NCI-H187 (cell line): Measurements from ENCODE around the gene VIL1.

Experiments
- DNase-seq, 2 experiments: peaks; one replicate each; lab custom pipeline; 2025; lab: John Stamatoyannopoulos, UW

Gene VIL1

GRCh38 chr2:218438596-218438995 lies 19.7 kb downstream of the VIL1 start:
- DNase-seq, result no peak

DNA sequence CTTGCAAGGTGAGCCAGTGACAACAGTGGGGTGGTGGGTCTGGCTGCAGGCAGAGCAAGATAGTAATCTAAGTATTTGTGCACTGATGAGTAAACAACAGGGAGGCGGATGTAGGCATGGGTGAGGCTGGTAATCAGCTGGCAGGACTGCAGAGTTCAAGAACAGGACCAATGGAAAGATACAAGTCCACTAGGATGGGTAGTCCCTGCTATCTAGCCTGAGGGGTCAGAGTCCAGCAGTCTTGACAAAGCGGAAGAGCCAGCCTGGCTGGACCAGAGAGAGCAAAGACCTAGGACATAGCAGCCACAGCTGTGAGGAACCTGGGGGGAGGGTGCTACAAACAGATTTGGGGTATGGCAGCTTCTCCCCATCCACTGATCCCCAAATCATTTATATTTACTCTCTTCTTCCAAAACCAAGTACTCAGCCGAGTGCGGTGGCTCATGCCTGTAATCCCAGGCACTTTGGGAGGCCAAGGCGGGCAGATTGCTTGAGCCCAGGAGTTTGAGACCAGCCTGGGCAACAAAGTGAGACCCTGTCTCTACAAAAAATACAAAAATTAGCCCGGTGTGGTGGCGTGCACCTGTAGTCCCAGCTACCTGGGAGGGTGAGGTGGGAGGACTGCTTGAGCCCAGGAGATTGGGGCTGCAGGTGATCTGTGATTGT lies 25.9 kb downstream of the VIL1 start:
- DNase-seq, result no peak

- no peak for DNase-seq
These were observed 26.7 kb downstream of the VIL1 start for GRCh38 chr2:218445602-218446001.

DNA sequence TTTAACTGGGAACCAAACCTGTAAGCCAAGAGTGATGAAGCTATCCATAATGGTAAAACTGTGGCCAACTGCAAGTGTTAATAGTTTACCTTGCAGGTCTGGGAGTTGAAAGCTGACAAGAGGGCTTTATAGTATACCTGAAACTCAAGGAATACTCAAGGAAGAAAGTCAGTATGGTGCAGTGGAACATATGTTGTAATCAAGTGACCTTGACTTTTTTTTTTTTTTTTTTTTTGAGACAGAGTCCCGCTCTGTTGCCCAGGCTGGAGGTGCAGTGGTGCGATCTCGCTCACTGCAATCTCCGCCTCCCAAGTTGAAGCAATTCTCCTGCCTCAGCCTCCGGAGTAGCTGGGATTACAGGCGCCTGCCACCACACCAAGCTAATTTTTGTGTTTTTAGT lies 27.6 kb downstream of the VIL1 start:
- DNase-seq, result no peak

- no peak for DNase-seq
These were observed 28.1 kb downstream of the VIL1 start for GRCh38 chr2:218447072-218447471.

DNA sequence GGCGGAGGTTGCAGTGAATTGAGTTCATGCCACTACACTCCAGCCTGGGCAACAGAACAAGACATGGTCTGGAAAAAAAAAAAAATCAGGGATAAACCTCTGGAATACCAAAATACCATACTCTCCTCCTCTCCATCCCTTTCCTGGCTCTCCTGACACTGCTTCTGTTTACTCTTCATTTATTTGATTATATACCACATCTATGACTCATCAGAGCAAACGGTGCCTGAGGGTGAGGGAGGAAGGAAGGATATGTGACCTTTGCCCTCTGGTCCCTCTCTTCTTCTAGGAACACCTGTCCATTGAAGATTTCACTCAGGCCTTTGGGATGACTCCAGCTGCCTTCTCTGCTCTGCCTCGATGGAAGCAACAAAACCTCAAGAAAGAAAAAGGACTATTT lies 30.0 kb downstream of the VIL1 start:
- no peak for DNase-seq

- no peak for DNase-seq
These were observed 33.2 kb downstream of the VIL1 start for GRCh38 chr2:218452079-218452478.

DNA sequence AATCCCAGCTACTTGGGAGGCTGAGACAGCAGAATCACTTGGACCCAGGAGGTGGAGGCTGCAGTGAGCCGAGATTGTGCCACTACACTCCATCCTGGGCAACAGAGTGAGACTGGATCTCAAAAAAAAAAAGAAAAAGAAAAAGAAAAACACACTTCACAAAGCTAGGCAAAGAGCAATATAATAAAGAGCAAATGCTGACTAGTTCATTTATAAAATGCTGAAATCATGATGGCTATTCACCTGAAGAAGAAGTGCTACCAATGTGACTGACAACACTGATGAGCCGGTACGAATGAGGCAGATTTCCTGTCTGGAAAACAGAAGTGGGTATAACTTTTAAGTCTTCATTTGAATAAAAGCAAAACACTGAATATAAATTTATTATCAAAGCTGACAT lies 37.9 kb downstream of the VIL1 start:
- DNase-seq, result no peak

DNA sequence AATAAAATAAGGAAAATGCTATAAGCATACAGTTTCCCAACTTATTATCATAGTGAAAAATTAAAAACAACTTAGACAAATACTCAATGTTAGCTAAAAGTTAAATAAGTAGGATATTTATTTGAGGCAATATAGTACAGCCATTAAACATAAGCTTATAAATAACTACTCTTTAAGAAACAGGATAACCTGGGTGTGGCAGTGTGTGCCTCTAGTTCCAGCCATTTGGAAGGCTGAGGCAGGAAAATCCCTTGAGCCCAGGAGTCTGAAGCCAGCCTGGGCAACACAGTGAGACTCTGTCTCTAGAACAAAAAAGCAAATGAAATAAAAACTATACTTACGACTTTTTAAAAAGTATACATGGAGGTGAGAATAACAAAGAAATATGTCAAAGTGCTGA lies 39.7 kb downstream of the VIL1 start:
- DNase-seq, result no peak

DNA sequence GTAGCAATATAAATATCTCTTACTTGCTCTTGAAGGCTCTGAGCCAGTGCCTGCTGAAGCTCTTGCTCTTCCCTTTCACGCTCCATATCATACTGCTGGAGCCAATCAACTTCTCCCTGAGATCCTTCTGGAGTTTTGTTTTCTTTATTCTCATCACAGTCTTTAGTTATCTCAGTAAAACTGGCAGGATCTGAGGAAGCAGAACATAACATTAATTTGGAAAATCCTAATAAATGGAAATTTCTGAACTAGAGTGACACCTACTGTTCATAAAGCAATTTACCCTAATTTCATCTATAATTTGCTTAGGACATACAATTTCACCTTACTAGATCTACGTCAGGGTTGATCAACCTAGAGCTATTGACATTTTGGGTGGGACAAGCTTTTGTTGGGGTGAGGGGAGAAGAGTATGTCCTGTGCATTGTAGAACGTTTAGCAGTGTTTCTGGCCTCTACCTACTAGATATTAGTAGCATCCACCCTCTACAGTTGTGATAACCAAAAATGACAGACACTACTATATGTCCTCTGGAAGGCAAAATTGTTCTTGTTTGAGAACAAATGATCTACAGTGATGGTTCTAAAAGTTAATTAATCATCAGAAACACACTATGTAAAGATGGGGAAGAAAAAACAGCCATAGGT lies 47.2 kb downstream of the VIL1 start:
- DNase-seq, result no peak

GRCh38 chr2:218470448-218470847 lies 51.5 kb downstream of the VIL1 start:
- DNase-seq, result no peak

GRCh38 chr2:218471036-218471435 lies 52.1 kb downstream of the VIL1 start:
- DNase-seq, result no peak

DNA sequence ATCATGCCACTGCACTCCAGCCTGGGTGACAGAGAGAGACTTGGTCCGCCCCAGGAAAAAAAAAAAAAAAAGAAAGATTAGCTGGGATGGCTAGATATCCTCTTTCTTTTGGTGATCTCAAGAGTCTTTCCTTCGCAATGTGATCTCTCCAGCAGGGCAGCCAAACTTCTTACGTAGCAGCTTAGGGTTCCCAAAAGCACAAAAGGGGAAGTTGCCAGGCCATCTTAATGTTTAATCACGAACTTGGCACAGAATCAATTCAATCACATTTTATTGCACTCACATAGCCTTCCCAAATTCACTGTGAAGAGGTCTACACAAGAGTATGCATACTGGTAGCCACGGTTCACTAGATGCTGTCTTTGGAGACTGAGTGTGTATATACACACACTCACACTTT lies 53.1 kb downstream of the VIL1 start:
- DNase-seq, result no peak

DNA sequence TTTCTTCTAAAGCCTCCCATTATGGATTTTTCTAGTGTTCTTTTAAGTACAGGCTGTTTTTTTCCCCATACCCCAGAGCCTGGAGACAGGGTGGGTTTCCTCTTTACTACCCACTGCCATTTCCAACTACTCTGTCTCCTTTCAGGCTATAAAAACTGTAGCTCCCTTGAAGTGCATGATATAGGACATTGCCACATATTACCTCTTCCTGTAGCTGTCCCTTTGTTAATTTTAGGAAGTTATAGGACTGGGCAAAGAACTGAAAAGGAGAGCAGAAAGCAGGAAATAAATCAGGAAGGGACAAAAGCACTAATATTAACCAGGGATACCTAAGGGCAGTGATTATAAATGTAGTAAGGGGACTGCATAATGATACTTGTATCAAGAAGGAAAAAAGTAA lies 54.1 kb downstream of the VIL1 start:
- no peak for DNase-seq

DNA sequence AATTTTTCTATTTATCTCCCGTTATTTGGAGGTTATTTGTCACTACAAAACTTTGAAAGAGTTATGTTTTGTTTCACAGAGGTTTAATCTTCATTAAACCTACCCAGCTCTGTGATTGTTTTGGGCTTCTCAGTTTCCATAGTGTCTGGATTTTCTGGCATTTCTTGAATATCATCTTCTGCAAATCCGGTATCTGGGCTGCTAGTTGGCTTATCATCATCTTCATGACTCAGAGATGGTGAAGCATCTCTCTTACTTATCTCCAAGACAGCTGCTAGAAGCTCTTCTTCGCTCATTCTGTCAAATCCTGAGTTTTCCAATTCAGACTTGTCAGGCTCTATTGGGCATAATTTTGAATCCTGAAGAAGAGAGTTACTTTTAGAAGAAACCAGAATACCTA lies 55.6 kb downstream of the VIL1 start:
- DNase-seq, result no peak

GRCh38 chr2:218476676-218477075 lies 57.8 kb downstream of the VIL1 start:
- DNase-seq, result no peak

GRCh38 chr2:218477247-218477646 lies 58.3 kb downstream of the VIL1 start:
- DNase-seq, result no peak

DNA sequence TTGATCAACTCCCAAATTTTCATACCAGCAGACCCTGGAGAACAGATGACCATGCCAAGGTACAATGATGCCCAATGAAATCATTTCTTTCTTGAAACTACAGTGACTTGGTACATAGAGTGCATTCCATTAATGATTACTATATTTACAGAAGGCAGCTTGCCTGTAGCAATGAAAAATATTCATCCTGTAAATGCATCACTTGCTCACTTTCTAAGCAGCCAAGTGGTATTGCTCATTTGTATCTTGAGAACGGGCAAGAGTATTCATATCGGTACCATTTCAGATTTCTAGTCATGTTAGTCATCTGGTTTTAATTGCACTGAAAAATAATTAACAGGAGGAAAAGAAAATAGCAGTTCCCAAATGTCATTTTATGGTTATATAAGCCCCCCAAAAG lies 59.6 kb downstream of the VIL1 start:
- no peak for DNase-seq

DNA sequence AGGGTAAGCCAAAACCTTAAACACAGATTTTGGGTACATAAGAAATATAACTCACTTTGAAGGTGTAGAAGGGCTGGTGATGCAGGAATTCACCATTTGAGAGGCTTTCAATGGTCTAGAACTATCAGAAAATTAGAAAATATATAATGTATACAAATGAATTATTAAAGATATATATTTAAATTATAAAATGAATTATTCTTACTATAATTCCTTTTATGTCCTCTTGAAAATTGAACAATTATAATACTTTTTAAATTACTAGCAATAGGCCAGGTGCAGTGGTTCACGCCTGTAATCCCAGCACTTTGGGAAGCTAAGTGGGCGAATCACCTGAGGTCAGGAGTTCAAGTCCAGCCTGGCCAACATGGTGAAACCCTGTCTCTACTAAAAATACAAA lies 60.7 kb downstream of the VIL1 start:
- DNase-seq, result no peak

- DNase-seq, result no peak
These were observed 63.7 kb downstream of the VIL1 start for GRCh38 chr2:218482651-218483050.

DNA sequence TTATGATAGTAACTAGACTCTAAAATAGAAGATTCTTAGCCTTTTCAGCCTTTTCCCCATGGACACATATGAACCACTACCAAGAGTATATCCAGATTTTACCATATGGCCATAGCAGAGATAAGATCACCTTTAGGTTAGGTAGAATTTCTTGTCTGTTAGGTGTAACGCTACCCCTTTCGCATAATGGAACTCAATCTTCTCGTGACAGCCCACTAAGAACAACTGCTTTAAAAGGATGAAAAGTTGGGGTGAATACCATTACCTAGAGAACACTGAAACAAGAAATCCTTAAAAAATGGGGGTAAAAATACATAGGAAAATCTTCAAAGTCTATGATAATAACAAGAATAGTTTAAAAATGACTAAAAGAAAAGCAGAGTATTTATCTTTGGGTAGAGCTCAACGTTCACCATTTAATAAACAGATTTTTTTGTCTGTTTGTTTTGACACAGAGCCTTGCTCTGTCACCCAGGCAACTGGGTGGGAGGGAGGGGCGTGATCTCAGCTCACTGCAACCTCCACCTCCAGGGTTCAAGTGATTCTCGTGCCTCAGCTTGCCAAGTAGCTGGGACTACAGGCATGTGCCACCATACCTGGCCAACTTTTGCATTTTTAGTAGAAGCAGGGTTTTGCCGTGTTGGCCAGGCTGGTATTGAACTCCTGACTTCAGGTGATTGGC lies 67.2 kb downstream of the VIL1 start:
- no peak for DNase-seq

DNA sequence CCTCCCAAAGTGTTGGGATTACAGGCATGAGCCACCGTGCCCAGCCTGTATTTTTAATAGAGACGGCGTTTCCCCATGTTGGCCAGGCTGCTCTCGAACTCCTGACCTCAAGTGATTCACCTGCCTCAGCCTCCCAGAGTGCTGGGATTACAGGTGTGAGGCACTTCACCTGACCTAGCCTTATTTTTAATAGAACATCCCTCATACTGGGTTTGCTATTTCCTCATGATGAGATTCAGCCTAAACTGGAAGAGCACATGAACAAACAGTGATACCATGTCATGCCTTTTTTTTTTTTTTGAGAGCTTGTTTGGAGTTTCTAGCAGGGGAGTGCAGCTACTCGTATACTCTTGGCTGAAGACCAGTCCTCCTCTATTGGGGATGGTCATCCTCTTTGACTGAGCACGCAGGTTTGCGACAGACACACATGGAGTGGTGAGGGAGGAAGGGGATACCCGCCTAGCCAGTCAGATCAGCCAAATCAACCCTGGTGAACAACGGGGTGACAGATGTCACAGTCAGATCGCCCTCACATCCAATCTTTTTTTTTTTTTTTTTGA lies 81.7 kb downstream of the VIL1 start:
- DNase-seq, result no peak

- DNase-seq, result no peak
These were observed 82.7 kb downstream of the VIL1 start for GRCh38 chr2:218501665-218502064.
